Breast epithelium (tissue), 3 donors: ENCODE measurements around the gene TOPBP1.

ENCODE experiments used
- POLR2A ChIP-seq: fragments of 450-650 bp; IDR thresholded peaks from one replicate; pipeline ENCODE4 v1.6.1; 2016; ENCODE audit warnings: antibody characterized with exemption, mild to moderate bottlenecking, moderate library complexity
- POLR2AphosphoS5 ChIP-seq, 3 donors: sonication (generic); formaldehyde crosslinking; IDR thresholded peaks; one replicate each; pipeline ENCODE4 v1.6.1; 2017; ENCODE audit warnings: antibody characterized with exemption in 3 of 3
- TF ChIP-seq, protein P1 (sequence below), 3 donors: fragments of 450-650 bp; IDR thresholded peaks; one replicate each; pipeline ENCODE4 v1.5.1; 2016 to 2017; ENCODE audit warnings: antibody characterized with exemption in 3 of 3, mild to moderate bottlenecking in 3 of 3, moderate library complexity in 3 of 3

GRCh38 chr3:133629146-133629545 is 32.6 kb downstream of the TOPBP1 start:
- TF ChIP-seq POLR2A: no peak
- TF ChIP-seq, protein P1, sequence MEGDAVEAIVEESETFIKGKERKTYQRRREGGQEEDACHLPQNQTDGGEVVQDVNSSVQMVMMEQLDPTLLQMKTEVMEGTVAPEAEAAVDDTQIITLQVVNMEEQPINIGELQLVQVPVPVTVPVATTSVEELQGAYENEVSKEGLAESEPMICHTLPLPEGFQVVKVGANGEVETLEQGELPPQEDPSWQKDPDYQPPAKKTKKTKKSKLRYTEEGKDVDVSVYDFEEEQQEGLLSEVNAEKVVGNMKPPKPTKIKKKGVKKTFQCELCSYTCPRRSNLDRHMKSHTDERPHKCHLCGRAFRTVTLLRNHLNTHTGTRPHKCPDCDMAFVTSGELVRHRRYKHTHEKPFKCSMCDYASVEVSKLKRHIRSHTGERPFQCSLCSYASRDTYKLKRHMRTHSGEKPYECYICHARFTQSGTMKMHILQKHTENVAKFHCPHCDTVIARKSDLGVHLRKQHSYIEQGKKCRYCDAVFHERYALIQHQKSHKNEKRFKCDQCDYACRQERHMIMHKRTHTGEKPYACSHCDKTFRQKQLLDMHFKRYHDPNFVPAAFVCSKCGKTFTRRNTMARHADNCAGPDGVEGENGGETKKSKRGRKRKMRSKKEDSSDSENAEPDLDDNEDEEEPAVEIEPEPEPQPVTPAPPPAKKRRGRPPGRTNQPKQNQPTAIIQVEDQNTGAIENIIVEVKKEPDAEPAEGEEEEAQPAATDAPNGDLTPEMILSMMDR (IDR thresholded peaks at IDR 0.05): no peak
- TF ChIP-seq POLR2AphosphoS5 (IDR thresholded peaks at IDR 0.05): no peak
